WERI-Rb-1 (cell line): ENCODE results near the gene KDM7A.

Source experiments
- DNase-seq: peaks from one replicate; pipeline ENCODE4 v3.0.0-alpha.2; 2020
- H3K27ac ChIP-seq: fragments of 250-450 bp; sonication (Bioruptor Pico); 2 replicates; pipeline ENCODE4 v1.5.1; 2020; ENCODE audit warnings: mild to moderate bottlenecking, moderate library complexity
- H3K27me3 ChIP-seq: fragments of 250-450 bp; sonication (Bioruptor Pico); 2 replicates; pipeline ENCODE4 v1.5.1; 2021; ENCODE audit warnings: mild to moderate bottlenecking, low read depth, moderate library complexity; ENCODE audit not compliant: insufficient read depth, severe bottlenecking
- H3K36me3 ChIP-seq: fragments of 250-450 bp; sonication (Bioruptor Pico); 2 replicates; pipeline ENCODE4 v1.5.1; 2020; ENCODE audit warnings: mild to moderate bottlenecking, moderate library complexity
- H3K4me3 ChIP-seq: 2 replicates; pipeline ENCODE4 v1.5.1; 2011; ENCODE audit warnings: low read depth, mild to moderate bottlenecking, control low read depth, low read length
- H3K9me3 ChIP-seq: fragments of 250-450 bp; sonication (Bioruptor Pico); 2 replicates; pipeline ENCODE4 v1.5.1; 2021; ENCODE audit warnings: mild to moderate bottlenecking, moderate library complexity; ENCODE audit not compliant: severe bottlenecking
- TF ChIP-seq, protein P1 (sequence below): IDR thresholded peaks from 2 replicates; pipeline ENCODE4 v1.5.1; 2011; ENCODE audit warnings: low read depth, mild to moderate bottlenecking, control low read depth, inconsistent platforms, low read length

The KDM7A gene

DNA sequence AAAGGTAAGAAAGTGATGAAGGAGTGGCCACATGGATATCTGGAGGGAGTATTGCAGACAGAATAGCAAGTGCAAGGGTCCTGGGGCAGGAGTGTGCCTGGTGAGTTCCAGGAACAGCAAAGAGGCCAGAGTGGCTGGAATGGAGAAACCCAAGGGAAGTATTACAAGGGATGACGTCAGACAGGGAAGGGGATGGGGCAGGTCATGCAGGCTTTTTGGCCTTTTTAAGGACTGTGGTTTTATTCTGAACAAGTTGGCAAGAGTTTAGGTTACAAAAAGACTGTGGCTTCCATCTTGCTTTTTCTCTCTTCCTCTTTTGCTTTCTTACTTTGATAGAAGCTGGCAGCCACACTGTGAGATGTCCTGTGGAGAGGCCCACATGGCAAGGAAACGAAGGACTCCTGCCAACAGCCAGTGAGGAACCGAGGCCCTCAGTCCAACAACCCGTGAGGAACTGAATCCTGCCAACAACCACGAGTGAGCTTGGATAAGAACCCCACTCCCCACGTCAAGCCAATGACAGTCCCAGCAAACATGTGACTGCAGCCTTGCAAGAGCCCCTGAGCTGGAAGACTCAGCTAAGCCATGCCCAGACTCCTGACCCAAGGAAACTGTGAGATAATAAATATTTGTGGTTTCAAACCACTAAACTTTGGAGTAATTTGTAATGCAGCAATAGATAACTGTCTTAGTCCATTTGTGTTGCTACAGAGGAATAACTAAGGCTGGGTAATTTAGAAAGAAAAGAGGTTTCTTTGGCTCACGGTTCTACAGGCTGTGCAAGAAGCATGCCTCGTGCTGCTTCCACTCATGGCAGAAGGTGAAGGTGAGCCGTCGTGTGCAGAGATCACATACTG lies 19.8 kb upstream of the KDM7A start:
- Histone ChIP-seq H3K9me3 (no peaks in the 10 kb centered on the region), H3K27ac (no peak overlapping the region), H3K36me3 (no peaks in the 10 kb centered on the region), H3K27me3 (no peaks in the 10 kb centered on the region), H3K4me3 (no peak overlapping the region)
- TF ChIP-seq, protein P1, sequence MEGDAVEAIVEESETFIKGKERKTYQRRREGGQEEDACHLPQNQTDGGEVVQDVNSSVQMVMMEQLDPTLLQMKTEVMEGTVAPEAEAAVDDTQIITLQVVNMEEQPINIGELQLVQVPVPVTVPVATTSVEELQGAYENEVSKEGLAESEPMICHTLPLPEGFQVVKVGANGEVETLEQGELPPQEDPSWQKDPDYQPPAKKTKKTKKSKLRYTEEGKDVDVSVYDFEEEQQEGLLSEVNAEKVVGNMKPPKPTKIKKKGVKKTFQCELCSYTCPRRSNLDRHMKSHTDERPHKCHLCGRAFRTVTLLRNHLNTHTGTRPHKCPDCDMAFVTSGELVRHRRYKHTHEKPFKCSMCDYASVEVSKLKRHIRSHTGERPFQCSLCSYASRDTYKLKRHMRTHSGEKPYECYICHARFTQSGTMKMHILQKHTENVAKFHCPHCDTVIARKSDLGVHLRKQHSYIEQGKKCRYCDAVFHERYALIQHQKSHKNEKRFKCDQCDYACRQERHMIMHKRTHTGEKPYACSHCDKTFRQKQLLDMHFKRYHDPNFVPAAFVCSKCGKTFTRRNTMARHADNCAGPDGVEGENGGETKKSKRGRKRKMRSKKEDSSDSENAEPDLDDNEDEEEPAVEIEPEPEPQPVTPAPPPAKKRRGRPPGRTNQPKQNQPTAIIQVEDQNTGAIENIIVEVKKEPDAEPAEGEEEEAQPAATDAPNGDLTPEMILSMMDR, result no peak
- DNase-seq, result no peak

DNA sequence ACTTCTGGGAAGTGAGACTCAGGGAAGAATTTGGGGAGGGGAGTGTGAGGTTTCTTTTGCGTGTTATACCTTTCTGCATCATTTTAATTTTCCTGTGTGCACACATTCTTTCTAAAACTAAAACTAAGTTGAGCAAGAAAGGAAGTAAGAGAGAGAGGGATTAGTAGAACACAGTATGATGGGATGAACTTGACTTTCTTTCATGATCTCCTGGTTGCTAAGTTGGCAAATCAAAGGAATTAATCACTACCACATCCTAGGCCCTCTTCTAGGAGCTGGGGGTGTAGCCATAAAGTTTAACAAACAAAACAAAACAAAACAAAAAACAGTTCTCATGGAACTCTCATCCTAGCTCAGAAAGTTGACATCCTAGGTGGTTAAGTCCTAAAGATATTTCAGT lies 19.1 kb upstream of the KDM7A start:
- no peaks in the 10 kb centered on the region for H3K36me3 ChIP-seq
- no peak for DNase-seq
- no peaks in the 10 kb centered on the region for H3K9me3 ChIP-seq
- H3K27ac ChIP-seq, result no peak overlapping the region
- no peaks in the 10 kb centered on the region for H3K27me3 ChIP-seq
- TF ChIP-seq, protein P1, result no peak
- H3K4me3 ChIP-seq, result no peak overlapping the region

GRCh38 chr7:140192620-140193019 lies 15.8 kb upstream of the KDM7A start:
- DNase-seq, result no peak
- no peaks in the 10 kb centered on the region for H3K27me3 ChIP-seq
- no peak overlapping the region for H3K4me3 ChIP-seq
- TF ChIP-seq, protein P1, result no peak
- no peaks in the 10 kb centered on the region for H3K36me3 ChIP-seq
- H3K27ac ChIP-seq, result no peak overlapping the region
- no peaks in the 10 kb centered on the region for H3K9me3 ChIP-seq

GRCh38 chr7:140192176-140192575 lies 15.4 kb upstream of the KDM7A start:
- Histone ChIP-seq H3K36me3 (no peaks in the 10 kb centered on the region), H3K27ac (no peak overlapping the region), H3K9me3 (no peaks in the 10 kb centered on the region), H3K4me3 (no peak overlapping the region), H3K27me3 (no peaks in the 10 kb centered on the region)
- TF ChIP-seq, protein P1, result no peak
- no peak for DNase-seq

DNA sequence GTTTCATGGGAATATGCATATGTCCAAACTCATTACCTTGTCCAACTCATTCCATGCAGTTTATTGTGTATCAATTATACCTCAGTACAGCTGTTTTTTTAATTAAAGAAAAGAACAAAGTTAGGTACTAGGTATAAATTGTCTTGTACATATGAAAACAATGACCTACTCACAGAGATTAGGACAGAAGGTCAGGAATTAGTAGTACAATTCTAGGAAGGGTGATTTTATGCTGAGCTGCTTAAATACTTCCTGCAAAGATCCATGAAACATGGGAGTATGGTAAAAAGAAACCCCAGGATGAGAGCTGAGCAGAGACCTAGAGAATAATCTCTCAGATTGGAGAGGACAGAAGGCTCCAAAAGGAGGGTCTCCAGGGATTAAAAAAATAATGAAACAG lies 13.8 kb upstream of the KDM7A start:
- no peaks in the 10 kb centered on the region for H3K36me3 ChIP-seq

More for the DNA sequence above, 13.8 kb upstream of the KDM7A start:
- Histone ChIP-seq H3K27ac (no peak overlapping the region), H3K27me3 (no peaks in the 10 kb centered on the region), H3K9me3 (no peaks in the 10 kb centered on the region), H3K4me3 (no peak overlapping the region)
- TF ChIP-seq, protein P1, result no peak
- no peak for DNase-seq
